NCI-H748 treated with DMSO at 0.1 percent for 48 hours (cell line): Measurements from ENCODE around the gene ARSG.
"Not testable (repeated sequence)": the region's sequence is repeated elsewhere in the genome, so short reads cannot be mapped to it uniquely, and the experiment has no call there.

Experiments used
- DNase-seq: peaks from one replicate; lab custom pipeline; 2025; lab: John Stamatoyannopoulos, UW

The ARSG gene

DNA sequence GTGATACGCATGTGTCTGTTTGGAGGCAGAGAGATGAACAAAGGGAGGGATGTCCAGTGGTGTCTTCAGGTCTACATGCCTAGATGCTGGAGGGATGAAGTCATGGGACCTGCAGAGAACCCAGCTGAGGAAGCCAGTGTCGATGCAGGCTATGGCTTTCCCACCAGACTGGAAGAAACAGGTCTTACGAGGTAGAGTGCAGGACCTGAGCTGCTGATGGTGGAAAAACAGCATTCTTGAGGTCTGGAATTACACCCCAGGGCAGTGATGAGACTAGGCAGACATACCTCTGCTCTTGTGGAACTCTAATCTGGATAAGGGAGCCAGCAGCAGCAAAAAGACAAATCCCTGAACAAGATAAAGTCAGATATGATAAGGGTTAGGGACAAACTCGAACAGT, 37.4 kb downstream of the ARSG start:
- DNase-seq: no peak

DNA sequence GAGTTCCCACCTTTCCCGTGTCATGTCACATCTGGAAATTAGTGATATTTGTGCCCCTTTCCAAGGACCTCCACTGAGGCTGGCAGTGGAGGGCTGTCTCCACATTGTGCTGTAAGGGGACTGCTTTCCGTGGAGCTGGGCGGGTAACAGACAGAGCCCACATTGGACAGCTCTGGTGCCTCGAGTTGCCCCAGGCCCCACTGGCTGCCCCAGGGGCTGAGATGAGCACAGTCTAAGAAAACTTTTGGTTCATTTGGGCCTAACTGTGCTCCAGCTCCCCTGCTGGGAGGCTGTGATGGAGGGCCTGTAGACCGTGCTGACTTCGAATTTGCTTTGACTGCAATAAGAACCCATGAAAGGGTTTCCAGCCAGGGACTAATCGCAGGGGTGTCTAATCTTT, 38.0 kb downstream of the ARSG start:
- DNase-seq: no peak

DNA sequence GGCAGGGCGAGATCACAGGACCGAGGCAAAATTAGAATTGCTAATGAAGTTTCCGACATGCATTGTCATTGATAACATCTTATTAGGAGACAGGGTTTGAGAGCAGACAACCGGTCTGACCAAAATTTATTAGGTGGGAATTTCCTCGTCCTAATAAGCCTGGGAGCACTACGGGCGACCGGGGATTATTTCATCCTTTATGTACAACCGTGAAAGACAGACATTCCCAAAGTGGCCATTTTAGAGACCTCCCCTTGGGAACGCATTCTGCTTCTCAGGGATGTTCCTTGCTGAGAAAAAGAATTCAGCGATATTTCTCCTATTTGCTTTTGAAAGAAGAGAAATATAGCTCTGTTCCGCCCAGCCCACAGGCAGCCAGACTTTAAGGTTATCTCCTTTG, 40.6 kb downstream of the ARSG start:
- DNase-seq: not testable (repeated sequence)

DNA sequence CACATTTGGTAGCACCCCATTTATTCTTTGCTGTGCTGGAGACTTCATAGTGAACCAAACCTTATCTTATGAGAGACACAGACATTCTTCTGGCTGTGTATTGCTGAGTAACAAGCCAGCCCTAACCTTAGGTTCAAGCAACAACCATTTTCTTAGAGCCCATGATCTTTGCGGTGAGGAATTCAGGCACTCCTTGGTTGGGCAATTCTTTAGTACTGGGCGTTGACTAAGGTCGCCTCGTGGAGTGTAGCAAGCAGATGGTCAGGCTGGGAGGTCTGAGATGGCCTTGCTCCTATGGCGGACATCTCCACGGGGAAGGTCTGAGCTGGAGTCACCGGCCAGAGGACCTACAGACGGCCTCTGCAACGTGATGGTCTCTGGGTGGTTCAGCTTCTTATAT, 43.1 kb downstream of the ARSG start:
- no peak for DNase-seq

DNA sequence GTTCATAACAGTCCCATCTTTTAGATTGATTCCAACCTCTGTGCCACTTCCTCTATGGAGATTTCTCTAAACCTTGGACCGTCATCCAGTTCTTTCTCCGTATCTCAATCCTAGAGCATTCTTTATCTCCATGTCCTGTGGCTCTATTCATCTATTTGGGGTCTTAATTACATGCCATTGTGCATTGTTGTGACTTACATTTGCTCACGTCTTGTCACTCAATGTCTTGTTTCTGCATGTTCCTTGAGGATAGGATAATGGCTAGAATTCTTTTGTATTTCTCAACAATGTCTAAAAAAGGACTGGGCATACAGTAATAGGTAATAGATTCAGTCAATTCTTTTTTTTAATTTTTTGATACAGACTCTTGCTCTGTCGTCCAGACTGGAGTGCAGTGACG, 50.2 kb downstream of the ARSG start:
- DNase-seq: no peak

DNA sequence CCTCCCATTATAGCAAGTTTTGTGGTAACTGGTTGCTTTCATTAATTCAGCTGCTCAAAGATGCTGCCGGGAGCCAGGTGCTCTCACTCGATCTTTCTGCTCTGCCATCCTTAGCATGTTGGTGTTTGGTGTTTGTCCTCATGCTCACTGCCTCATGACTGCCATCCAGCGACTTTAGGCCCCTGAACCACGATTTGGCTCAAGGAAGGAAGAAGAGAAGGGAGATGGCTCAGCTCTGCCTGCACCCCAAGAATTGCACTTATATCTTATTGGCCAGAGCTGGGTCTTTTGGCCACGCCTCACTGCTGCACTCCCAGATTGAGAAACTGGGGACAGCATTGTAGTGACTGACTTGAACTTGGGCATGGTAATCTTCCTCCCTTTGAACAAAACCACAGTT, 52.7 kb downstream of the ARSG start:
- no peak for DNase-seq

DNA sequence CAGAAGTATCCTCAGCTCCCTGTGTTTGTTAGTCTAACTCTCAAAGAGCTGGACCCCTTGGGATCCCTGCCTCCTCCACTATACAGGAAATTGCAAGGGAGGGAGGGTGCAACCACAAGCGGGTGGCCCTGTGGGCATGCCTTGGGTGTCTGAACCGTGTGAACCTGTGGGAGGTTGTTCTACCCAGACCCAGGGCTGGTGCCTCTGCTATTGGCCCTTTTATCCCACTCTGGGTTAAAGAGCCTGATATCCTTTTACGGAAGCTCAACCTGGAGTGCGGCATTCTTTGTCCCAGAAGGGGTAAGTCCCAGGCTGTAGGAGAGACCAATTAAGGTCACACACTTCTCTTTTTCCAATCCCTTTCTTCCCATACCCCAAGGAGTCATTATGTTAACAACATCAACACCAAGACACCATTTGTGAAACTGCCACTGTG, 53.4 kb downstream of the ARSG start:
- no peak for DNase-seq

DNA sequence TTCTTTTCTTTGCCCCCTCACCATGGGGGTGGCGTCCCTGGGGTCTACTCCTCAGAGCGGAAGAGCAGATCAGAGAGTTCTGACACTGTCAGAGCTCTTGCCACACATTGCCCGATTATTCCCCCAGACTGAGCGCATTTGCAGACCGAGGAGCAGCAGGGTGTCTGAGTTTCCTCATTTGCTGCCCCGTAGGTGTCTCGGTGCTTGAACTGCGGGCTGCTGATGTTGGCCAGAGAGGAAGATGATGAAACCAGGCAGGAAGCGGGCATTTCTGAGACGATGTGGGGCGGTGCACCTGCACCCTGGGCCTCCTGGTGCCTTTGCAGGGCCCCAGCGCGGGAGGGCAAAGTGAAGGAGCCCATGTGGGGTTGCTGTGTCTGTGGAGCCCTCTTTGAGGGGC, 55.2 kb downstream of the ARSG start:
- no peak for DNase-seq

DNA sequence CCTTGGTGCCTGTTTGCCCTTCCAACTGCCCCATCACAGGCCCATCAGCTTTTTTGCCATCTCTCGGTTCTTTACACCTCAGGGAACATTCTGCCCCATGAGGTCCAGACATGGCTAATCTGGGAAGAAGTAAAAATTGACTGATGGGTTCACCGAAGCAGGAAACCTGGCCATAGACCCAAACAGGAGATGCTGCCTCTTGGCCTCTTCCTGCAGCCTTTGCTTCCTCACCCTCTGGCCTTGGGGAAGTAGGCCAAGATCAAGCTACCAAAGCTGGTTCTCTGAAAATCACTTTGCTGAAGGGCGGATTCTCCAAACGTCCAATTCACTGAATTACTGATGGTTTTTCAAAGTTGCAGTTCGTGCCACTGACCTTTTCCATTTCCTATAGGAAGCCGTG, 56.1 kb downstream of the ARSG start:
- DNase-seq: no peak

DNA sequence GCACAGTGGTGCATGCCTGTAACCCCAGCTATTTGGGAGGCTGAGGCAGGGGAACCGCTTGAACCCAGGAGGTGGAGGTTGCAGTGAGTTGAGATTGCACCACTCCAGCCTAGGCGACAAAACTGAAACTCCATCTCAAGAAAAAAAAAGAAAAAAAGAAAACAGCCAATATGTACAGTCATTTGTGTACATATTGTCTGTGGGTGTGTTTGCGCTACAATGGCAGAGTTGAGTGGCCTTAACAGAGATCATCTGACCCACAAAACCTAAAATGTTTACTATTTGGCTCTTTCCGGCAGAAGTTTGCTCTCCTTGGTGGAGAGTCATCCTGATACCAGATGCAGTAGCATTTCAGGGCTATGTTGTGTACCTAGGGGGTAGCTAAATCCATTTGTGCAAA, 57.9 kb downstream of the ARSG start:
- DNase-seq: no peak

DNA sequence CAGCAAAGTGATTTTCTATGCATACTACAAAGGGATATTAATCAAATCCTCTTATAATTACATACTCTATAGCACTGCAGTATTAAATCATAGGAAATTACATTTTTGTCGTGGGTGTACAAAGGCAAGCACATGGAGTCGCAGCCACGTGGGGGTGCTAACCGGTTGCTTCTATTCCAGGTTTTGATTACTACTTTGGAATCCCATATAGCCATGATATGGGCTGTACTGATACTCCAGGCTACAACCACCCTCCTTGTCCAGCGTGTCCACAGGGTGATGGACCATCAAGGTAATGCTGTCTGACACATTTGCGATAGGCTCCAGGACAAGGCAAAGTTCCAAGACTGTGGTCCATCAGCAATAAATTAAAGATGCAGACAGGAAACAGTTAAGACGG, 60.1 kb downstream of the ARSG start:
- DNase-seq: peak; percentile 2

DNA sequence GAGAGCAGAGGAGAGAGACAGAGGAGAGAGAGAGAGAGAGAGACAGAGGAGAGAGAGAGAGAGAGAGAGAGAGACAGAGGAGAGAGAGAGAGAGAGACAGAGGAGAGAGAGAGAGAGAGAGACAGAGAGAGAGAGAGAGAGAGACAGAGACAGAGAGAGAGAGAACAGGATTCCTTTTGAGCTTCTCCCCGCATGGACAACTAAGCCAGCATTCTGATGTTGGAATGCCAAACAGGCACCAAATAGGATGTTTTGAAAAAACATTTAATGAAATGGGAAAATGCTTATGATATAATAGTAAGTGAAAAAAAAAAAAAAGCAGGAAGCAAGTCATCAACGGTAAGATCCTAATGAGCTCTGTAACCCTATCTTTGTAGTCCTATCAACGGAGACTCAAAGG, 60.7 kb downstream of the ARSG start:
- DNase-seq: no peak

DNA sequence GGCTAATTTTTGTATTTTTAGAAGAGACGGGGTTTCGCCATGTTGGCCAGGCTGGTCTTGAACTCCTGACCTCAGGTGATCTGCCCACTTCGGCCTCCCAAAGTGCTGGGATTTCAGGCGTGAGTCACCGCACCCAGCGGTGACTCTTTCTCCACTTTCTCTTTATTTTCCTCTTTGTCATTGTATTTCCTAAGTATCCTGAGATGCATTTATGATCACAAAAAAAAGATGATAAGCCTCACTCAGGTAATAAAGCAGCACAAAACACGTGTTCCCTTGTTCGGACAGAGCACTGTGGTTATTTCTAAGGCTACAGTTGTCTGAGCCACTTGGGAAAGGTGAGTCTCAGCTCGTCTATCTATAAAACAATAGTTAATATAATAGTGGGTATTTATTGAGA, 61.4 kb downstream of the ARSG start:
- DNase-seq: not testable (repeated sequence)

DNA sequence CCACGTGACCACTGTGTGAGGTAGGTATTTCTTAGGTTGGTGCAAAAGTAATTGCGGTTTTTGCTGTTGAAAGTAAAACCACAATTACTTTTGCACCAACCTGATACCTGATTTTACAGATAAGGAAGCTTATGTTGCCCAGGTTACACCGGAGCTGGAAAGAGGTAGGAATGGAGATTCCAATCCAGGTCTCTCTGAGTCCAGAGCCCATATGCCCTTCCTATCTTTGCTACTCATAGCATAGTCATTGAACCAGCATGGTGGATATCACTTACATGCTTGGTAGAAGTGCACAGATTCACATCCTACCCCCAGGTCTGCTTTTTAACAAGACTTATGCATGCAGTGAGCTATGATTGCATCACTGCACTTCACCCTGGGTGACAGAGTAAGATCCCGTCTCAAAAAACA, 61.8 kb downstream of the ARSG start:
- no peak for DNase-seq

DNA sequence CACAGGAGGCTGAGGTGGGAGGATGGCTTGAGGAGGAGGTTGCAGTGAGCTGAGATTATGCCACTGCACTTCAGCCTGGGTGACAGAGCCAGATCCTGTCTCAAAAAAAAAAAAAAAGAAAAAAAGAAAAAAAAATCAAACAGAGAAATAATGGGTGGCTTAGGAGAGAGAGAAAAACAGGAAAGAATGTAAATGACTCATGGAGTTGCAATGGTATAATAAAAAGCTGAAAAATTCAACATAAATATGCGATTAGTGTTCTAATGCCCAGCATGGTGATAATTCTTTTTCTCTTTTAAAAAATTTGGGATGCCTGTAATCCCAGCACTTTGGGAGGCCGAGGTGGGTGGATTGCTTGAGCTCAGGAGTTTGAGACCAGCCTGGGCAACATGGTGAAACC, 63.0 kb downstream of the ARSG start:
- not testable (repeated sequence) for DNase-seq

DNA sequence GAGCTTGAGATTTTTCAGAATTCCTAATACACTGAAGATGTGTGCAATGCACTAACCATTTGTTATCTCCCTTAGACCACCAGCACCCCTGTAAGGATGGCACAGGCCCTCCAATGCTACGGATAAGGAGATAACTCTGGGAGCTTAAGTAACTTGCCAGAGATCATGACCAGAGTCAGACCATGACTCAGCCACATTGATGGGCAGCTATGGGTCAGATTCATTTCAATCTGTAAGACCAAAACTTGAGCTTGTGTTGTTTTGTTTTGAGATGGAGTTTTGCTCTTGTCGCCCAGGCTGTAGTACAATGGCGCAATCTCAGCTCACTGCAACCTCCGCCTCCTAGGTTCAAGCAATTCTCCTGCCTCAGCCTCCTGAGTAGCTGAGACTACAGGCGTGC, 63.8 kb downstream of the ARSG start:
- DNase-seq: not testable (repeated sequence)

DNA sequence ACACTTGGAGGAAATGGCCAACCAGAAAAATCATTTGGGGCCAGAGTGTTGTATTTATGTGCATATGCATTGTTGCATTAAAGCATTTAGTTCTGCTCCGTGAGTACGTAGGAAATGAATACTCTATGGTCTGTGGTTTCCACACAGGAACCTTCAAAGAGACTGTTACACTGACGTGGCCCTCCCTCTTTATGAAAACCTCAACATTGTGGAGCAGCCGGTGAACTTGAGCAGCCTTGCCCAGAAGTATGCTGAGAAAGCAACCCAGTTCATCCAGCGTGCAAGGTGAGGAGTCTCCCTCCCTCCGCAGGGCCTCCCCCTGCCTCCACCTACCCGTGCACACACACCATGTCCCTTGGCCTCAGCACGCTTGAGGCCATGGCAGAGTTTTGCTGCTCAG, 65.2 kb downstream of the ARSG start:
- DNase-seq: no peak

DNA sequence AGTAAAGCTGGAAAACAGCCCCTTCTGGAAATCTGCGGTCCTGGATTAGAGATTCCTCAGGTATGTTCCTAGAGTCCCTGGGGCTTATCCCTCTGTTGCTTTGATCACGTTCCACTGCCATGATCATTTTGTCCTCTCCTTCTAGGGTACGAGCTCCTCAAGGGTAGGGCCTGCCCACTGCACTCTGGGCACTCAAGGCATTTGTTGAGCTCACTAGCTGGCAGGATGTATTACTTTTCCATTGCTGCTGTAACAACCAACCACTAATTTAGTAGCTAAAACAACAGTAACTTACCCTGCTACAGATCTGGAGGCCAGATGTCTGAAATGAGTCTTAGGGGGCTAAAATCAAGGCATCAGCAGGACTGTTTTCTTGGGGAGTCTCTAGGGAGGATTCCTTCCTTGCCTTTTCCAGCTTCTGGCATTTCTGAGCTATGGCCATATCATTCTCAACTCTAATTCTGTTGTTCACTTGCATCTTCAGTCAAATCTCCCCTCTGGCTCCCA, 65.7 kb downstream of the ARSG start:
- DNase-seq: no peak

DNA sequence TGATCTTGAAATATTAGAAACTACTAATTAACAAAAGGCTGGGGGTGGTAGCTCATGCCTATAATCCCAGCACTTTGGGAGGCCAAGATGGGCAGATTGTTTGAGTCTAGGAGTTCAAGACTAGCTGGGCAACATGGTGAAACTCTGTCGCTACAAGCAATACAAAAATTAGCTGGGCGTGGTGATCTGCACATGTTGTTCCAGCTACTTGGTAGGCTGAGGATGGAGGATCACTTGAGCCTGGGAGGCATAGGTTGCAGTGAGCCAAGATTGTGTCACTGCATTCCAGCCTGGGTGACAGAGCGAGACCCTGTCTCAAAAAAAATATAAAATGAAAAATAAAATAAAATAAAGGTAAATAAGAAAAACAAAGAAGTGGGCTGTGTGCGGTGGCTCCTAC, 66.6 kb downstream of the ARSG start:
- no peak for DNase-seq

DNA sequence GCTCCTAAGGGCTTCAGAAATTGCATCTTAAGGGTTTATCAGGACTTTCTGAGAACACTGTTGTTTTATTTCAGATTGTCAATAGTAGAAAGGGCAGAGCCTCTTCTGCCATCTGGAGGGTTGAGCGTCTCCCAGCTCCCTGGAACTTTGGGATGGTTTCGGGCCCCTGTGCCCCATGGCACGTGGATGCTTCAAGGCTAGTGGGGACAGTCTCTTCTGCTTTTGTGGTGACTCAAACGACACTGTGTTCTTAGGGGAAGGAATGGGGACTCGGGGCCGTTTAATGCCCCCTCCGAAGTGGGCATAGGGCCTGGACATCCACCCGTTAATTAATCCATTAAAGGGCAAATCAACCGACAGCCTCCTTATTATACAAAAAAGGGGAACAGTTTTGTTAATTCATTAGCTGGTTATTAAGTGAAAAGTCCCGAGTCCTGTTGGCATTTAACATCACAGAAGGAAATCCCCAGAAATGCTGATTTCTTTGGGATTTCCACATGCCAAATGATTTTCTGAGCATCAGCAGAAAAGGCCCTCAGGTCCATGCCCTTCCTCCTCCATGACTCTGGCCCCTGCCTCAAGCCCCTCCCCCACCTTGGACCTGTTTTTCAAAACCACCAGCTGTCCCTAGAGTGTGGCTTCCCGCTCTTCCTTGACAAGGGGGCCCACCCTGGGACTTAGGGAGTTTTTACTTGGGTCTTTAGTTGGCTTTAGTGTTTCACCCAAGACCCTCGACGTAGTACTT, 68.7 kb downstream of the ARSG start:
- DNase-seq: no peak

DNA sequence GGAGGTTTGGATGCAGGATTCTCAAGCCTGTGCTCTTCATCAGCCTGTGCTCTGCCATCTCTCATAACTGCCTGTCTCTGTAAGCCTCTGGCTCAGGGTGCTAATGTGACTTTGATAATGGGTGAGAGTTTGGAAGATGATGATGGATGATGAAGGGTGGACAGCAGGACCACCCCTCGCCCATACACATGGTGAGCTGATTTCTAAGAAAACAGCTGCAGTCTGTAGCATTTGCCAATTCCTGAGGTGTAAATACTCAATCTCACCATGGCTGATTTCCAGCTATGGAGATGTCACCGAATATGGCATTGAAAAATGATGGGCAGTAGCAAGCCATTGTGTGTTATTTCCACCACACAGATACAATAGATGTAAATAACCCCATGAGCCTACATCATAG, 74.2 kb downstream of the ARSG start:
- no peak for DNase-seq

DNA sequence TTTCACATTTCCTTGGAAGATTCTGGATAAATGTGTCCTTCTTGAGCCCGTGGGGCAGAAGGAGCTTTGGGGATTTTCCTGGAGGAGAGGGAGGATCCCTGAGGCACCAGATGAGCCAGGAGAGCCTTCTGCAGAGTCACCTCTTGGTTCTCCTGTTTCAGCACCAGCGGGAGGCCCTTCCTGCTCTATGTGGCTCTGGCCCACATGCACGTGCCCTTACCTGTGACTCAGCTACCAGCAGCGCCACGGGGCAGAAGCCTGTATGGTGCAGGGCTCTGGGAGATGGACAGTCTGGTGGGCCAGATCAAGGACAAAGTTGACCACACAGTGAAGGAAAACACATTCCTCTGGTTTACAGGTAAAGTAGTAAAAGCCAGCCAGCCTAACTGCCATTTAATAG, 77.1 kb downstream of the ARSG start:
- DNase-seq: no peak

DNA sequence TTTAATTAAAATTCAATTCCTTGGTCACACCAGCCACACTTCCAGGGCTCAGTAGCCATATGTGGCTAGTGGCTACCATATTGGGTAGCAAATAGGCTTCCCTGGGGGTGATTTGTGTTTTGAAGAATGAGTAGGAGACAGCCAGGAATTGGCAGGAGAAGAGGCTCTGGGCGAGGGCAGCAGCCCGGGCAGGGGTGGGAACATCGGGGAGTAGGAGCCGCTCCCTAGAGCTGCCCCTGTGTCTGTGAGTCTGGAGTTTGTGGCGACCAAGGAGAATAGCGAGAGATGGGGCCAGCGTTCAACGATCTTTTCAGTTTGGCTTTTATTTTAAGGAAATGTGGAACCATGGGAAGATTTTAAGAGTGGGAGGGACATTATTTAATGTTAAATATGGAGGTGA, 84.3 kb downstream of the ARSG start:
- no peak for DNase-seq

DNA sequence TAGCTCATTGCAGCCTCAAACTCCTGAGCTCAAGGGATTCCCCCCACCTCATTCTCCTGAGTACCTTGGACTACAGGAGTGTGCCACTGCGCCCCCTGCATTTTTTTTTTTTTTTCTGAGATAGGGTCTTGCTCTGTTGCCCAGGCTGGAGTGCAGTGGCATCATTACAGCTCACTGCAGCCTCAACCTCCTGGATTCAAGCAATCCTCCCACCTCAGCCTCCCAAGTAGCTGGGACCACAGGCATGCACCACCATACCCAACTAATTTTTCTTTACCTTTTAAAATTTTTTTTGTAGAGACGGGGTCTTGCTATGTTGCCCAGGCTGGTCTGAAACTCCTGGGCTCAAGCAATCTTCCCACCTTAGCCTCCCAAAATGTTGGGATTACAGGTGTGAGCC, 84.9 kb downstream of the ARSG start:
- not testable (repeated sequence) for DNase-seq
